Neural cell (in vitro differentiated cells): ENCODE results near the gene PTPRN2. TPM values are rescaled to one million over a fixed set of nuclear protein-coding genes. Genes with fewer than 3 reads are reported as not detected.

ENCODE experiments used
- H2AFZ ChIP-seq: fragments of 200-600, 300-800 bp; sonication (generic), shearing (Covaris generic); 2 replicates; pipeline ENCODE4 v1.6.0; 2014; ENCODE audit warnings: low read depth, mild to moderate bottlenecking, antibody characterized with exemption, low read length, moderate library complexity
- H3F3A ChIP-seq: fragments of 200-600 bp; shearing (Covaris generic); 2 replicates; pipeline ENCODE4 v1.6.1; 2016; ENCODE audit warnings: mild to moderate bottlenecking, moderate library complexity, mixed read lengths, antibody characterized with exemption, low read length; ENCODE audit not compliant: insufficient read depth, poor library complexity, severe bottlenecking
- H3K27ac ChIP-seq: fragments of 200-600, 300-800 bp; sonication (generic), shearing (Covaris generic); 2 replicates; pipeline ENCODE4 v1.5.1; 2014; ENCODE audit warnings: mild to moderate bottlenecking, low read length, moderate library complexity
- H3K27me3 ChIP-seq: fragments of 300-800, 200-600 bp; sonication (generic), shearing (Covaris generic); 2 replicates; pipeline ENCODE4 v1.6.0; 2014; ENCODE audit warnings: mild to moderate bottlenecking, low read depth, low read length, moderate library complexity; ENCODE audit not compliant: insufficient read depth
- H3K36me3 ChIP-seq: fragments of 300-800, 200-600 bp; sonication (generic), shearing (Covaris generic); 2 replicates; pipeline ENCODE4 v1.5.1; 2014; ENCODE audit warnings: mild to moderate bottlenecking, antibody characterized with exemption, low read length, moderate library complexity; ENCODE audit not compliant: insufficient read depth
- H3K4me2 ChIP-seq: fragments of 300-800, 200-600 bp; sonication (generic), shearing (Covaris generic); 2 replicates; pipeline ENCODE4 v1.6.0; 2014; ENCODE audit warnings: mild to moderate bottlenecking, low read length
- H3K4me3 ChIP-seq: fragments of 300-800, 200-600 bp; sonication (generic), shearing (Covaris generic); 2 replicates; pipeline ENCODE4 v1.5.1; 2014; ENCODE audit warnings: mild to moderate bottlenecking, low read length, moderate library complexity
- H3K79me2 ChIP-seq: fragments of 200-600 bp; shearing (Covaris generic); replicated peaks from 2 replicates; pipeline ENCODE4 v1.6.0; 2014; ENCODE audit warnings: mild to moderate bottlenecking, low read length, moderate library complexity; ENCODE audit not compliant: insufficient read depth
- H3K9ac ChIP-seq: fragments of 300-800, 200-600 bp; sonication (generic), shearing (Covaris generic); 2 replicates; pipeline ENCODE4 v1.6.1; 2016; ENCODE audit warnings: mild to moderate bottlenecking, low read length, mixed read lengths
- H3K9me2 ChIP-seq: fragments of 200-600 bp; shearing (Covaris generic); 2 replicates; pipeline ENCODE4 v1.6.1; 2016; ENCODE audit warnings: mild to moderate bottlenecking, low read length, mixed read lengths; ENCODE audit not compliant: insufficient read depth
- H3K9me3 ChIP-seq: fragments of 200-600, 300-800 bp; sonication (generic), shearing (Covaris generic); 2 replicates; pipeline ENCODE4 v1.6.1; 2016; ENCODE audit warnings: mild to moderate bottlenecking, mixed run types, low read length, moderate library complexity, mixed read lengths
- H4K20me1 ChIP-seq: fragments of 200-600 bp; shearing (Covaris generic); 2 replicates; pipeline ENCODE4 v1.6.1; 2016; ENCODE audit warnings: mild to moderate bottlenecking, mixed run types; ENCODE audit not compliant: insufficient read depth
- EP300 ChIP-seq: fragments of 450-650 bp; conservative IDR thresholded peaks from 2 replicates; pipeline ENCODE4 v1.6.1; 2014; ENCODE audit warnings: antibody characterized with exemption, mild to moderate bottlenecking, moderate library complexity; ENCODE audit not compliant: poor library complexity, severe bottlenecking
- EZH2 ChIP-seq: fragments of 200-600, 300-800 bp; shearing (Covaris generic), sonication (generic); IDR thresholded peaks from 2 replicates; pipeline ENCODE4 v1.6.1; 2014; ENCODE audit warnings: antibody characterized with exemption, low read length, borderline replicate concordance, mild to moderate bottlenecking; ENCODE audit not compliant: insufficient read depth, poor library complexity, severe bottlenecking
- MXI1 ChIP-seq: fragments of 450-650 bp; conservative IDR thresholded peaks from 2 replicates; pipeline ENCODE4 v1.6.1; 2014; ENCODE audit warnings: antibody characterized with exemption, mild to moderate bottlenecking; ENCODE audit not compliant: poor library complexity, severe bottlenecking
- POLR2AphosphoS5 ChIP-seq: IDR thresholded peaks from 2 replicates; pipeline ENCODE4 v1.6.1; 2012
- RAD21 ChIP-seq: fragments of 450-650 bp; conservative IDR thresholded peaks from 2 replicates; pipeline ENCODE4 v1.6.1; 2014; ENCODE audit warnings: antibody characterized with exemption, mild to moderate bottlenecking, moderate library complexity
- SMC3 ChIP-seq: fragments of 450-650 bp; conservative IDR thresholded peaks from 2 replicates; pipeline ENCODE4 v1.6.1; 2014; ENCODE audit warnings: antibody characterized with exemption, mild to moderate bottlenecking, moderate library complexity; ENCODE audit not compliant: poor library complexity
- TAF1 ChIP-seq: IDR thresholded peaks from 2 replicates; pipeline ENCODE4 v1.6.1; 2012; ENCODE audit warnings: low read depth
- polyA plus RNA-seq: library from polyadenylated mRNA; depleted of rRNA; stranded (reverse); fragments of >200 nt; gene quantifications from 2 replicates; pipeline ENCODE4 v1.2.3, GENCODE V29; 2014
- TF ChIP-seq, protein P1 (sequence below): fragments of 450-650 bp; IDR thresholded peaks from 2 replicates; pipeline ENCODE4 v1.5.1; 2014; ENCODE audit warnings: antibody characterized with exemption, mild to moderate bottlenecking, moderate library complexity; ENCODE audit not compliant: poor library complexity, severe bottlenecking
- TF ChIP-seq, protein P2 (sequence below): IDR thresholded peaks from 2 replicates; pipeline ENCODE4 v1.6.1; 2012; ENCODE audit warnings: borderline replicate concordance

Gene PTPRN2
- polyA plus RNA-seq, 1 donor from 2014 or later: 31.0 TPM

GRCh38 chr7:158391141-158391540 is 196.5 kb downstream of the PTPRN2 start:
- Histone ChIP-seq H3K9me3 (no peaks in the 10 kb centered on the region), H3F3A (no peaks in the 10 kb centered on the region), H3K4me3 (no peak overlapping the region), H3K4me2 (no peak overlapping the region), H3K27ac (no peak overlapping the region), H3K36me3 (no peaks in the 10 kb centered on the region), H3K9me2 (no peaks in the 10 kb centered on the region), H3K27me3 (no peaks in the 10 kb centered on the region), H2AFZ (no peak overlapping the region), H3K9ac (no peak overlapping the region), H3K79me2 (no peaks in the 10 kb centered on the region), H4K20me1 (no peaks in the 10 kb centered on the region)
- TF ChIP-seq, protein P1, sequence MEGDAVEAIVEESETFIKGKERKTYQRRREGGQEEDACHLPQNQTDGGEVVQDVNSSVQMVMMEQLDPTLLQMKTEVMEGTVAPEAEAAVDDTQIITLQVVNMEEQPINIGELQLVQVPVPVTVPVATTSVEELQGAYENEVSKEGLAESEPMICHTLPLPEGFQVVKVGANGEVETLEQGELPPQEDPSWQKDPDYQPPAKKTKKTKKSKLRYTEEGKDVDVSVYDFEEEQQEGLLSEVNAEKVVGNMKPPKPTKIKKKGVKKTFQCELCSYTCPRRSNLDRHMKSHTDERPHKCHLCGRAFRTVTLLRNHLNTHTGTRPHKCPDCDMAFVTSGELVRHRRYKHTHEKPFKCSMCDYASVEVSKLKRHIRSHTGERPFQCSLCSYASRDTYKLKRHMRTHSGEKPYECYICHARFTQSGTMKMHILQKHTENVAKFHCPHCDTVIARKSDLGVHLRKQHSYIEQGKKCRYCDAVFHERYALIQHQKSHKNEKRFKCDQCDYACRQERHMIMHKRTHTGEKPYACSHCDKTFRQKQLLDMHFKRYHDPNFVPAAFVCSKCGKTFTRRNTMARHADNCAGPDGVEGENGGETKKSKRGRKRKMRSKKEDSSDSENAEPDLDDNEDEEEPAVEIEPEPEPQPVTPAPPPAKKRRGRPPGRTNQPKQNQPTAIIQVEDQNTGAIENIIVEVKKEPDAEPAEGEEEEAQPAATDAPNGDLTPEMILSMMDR: no peak
- TF ChIP-seq EP300 (no peak), RAD21 (no peak), EZH2 (no peak), SMC3 (no peak), MXI1 (no peak), POLR2AphosphoS5 (no peak), TAF1 (no peak)
- TF ChIP-seq, protein P2, sequence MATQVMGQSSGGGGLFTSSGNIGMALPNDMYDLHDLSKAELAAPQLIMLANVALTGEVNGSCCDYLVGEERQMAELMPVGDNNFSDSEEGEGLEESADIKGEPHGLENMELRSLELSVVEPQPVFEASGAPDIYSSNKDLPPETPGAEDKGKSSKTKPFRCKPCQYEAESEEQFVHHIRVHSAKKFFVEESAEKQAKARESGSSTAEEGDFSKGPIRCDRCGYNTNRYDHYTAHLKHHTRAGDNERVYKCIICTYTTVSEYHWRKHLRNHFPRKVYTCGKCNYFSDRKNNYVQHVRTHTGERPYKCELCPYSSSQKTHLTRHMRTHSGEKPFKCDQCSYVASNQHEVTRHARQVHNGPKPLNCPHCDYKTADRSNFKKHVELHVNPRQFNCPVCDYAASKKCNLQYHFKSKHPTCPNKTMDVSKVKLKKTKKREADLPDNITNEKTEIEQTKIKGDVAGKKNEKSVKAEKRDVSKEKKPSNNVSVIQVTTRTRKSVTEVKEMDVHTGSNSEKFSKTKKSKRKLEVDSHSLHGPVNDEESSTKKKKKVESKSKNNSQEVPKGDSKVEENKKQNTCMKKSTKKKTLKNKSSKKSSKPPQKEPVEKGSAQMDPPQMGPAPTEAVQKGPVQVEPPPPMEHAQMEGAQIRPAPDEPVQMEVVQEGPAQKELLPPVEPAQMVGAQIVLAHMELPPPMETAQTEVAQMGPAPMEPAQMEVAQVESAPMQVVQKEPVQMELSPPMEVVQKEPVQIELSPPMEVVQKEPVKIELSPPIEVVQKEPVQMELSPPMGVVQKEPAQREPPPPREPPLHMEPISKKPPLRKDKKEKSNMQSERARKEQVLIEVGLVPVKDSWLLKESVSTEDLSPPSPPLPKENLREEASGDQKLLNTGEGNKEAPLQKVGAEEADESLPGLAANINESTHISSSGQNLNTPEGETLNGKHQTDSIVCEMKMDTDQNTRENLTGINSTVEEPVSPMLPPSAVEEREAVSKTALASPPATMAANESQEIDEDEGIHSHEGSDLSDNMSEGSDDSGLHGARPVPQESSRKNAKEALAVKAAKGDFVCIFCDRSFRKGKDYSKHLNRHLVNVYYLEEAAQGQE: no peak

- TF ChIP-seq EZH2: no peak
- no peak for TF ChIP-seq RAD21
- TF ChIP-seq, protein P1: no peak
- no peak for TF ChIP-seq EP300
- no peak for TF ChIP-seq POLR2AphosphoS5
- no peak for TF ChIP-seq MXI1
- TF ChIP-seq TAF1: no peak
- Histone ChIP-seq H3K9ac (no peak overlapping the region), H3K27me3 (no peaks in the 10 kb centered on the region), H3K36me3 (no peaks in the 10 kb centered on the region), H3K27ac (no peak overlapping the region), H4K20me1 (no peaks in the 10 kb centered on the region), H3K9me3 (no peaks in the 10 kb centered on the region), H3K9me2 (no peaks in the 10 kb centered on the region), H3K79me2 (no peaks in the 10 kb centered on the region), H3F3A (no peaks in the 10 kb centered on the region), H3K4me2 (no peak overlapping the region), H3K4me3 (no peak overlapping the region), H2AFZ (no peak overlapping the region)
These were observed 197.2 kb downstream of the PTPRN2 start for GRCh38 chr7:158390460-158390859.
